GM18909 (cell line): Measurements from ENCODE around the gene CKS1B.

Experiments
- ATAC-seq: cut with Tn5 transposase; IDR thresholded peaks from one replicate; pipeline ENCODE4 v1.9.1; 2021; ENCODE audit warnings: mild to moderate bottlenecking; ENCODE audit not compliant: unreplicated experiment, poor library complexity

CKS1B gene

GRCh38 chr1:154945160-154945961 lies 29.1 kb upstream of the CKS1B start:
- no peak for ATAC-seq

DNA sequence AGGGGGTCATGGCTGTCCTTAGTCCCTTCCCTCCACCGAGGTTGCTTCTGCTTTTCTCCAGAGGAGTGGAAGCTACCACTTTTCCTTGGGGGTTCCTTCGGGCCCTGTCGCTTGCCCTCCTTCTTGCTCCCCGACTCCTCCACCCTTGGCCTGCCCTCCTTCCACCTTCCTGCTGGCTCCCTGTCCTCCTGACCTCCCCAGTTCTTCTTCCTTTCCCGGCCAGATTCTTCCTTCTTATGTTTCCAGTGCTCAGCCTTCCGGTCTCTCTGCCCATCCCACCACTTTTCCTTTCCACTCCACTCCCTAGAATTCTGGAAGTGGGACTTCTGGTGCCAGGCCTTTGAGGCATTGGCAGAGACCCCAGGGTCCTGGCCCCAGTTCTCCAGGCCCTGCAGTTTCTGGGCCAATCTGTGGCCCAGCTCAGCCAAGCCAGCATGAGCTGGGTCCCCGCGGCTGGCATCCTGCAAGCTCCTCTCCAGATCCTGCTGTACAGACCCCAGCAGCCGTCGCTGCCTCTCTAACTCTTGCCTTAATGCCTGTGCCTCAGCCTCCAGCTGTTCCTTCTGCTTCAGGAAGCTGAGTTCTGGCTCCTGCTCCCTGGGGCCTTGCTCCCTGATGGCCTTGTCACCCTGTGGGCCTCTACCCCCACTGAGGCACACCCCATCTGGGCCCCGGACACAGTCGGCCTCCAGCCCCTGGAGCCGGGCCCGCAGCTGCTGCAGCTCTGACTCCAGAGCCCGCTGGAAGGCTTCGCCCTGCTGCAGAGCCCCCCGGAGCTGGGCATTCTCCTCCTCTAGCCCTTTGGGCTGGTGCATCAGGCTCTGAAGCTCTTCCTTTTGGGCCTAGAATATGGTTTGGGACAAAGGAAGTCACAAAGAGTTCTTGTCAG lies 28.3 kb upstream of the CKS1B start:
- no peak for ATAC-seq

GRCh38 chr1:154948079-154948478 lies 26.4 kb upstream of the CKS1B start:
- ATAC-seq: no peak

GRCh38 chr1:154951901-154952657 lies 22.4 kb upstream of the CKS1B start:
- no peak for ATAC-seq

DNA sequence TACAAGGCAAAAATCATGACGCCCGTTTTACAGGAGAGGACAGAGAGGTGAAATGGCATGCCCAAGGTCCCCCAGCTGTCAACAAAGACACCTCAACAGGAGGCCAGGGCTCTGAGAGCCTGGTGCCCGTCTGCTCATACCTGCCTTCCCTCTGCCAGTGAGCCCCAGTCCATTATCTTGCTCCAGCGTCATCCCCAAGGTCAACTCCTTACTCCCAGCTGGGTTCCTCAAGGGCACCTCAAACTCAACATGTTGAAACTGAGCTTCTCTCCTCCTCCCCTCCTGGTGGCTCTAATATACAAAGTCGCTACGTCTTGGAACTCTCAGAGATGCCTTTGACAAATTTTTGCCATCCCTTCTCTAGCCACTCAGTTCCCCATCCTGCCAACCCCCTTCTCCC lies 21.8 kb upstream of the CKS1B start:
- no peak for ATAC-seq

DNA sequence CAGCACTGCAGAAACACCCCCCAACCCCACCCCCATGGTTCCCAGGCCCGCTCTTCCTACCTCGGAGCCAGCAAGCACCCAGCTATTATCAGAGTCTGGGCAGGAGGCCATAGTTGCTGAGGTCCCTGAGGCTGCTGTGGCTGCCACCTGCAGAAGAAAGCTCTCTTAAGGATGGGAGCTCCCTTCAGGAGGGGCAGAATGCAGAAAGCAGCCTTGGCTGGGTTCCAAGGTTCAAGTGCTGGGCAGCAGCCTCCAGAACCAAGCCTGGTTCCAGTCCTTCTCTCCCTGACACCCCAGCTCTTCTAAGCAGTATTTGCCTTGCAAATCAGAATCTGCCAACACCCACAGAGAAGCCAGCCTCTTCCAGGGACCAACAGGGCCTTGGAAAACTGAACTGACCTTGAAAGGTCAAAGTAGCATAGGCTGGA lies 20.9 kb upstream of the CKS1B start:
- no peak for ATAC-seq

GRCh38 chr1:154954541-154954940 lies 19.9 kb upstream of the CKS1B start:
- ATAC-seq: no peak

DNA sequence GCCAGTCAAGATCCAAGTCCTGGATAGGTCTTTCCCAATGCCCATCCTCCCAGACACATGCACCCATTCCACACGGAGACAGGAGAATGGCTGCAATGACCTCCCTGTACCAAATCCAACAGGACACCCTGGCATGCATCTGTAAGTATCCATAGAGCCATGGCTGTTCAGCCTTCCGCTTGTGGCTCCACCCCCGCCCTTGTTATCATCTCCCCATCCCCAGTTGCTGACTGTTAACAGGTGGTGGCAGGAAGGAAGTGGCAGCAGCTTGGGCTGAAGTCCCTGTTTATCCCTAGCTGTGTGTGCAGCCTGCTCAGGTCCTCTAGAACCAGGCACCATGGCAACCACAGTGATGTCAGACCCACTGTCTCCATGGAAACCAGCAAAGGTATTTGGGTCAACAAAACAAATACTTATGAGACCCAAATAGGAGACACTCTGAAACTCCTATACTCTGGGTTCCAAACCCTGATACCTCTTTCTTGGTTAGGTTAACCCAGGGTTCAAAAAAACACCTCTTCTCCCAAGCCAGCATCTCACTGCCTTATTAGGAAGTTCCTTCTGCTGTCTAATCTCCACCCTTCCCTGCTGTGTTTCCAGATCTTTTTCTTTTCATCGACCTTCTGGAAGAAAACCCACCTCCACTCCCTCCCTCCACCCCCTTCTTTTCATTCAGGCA lies 19.3 kb upstream of the CKS1B start:
- peak; percentile 59 for ATAC-seq

DNA sequence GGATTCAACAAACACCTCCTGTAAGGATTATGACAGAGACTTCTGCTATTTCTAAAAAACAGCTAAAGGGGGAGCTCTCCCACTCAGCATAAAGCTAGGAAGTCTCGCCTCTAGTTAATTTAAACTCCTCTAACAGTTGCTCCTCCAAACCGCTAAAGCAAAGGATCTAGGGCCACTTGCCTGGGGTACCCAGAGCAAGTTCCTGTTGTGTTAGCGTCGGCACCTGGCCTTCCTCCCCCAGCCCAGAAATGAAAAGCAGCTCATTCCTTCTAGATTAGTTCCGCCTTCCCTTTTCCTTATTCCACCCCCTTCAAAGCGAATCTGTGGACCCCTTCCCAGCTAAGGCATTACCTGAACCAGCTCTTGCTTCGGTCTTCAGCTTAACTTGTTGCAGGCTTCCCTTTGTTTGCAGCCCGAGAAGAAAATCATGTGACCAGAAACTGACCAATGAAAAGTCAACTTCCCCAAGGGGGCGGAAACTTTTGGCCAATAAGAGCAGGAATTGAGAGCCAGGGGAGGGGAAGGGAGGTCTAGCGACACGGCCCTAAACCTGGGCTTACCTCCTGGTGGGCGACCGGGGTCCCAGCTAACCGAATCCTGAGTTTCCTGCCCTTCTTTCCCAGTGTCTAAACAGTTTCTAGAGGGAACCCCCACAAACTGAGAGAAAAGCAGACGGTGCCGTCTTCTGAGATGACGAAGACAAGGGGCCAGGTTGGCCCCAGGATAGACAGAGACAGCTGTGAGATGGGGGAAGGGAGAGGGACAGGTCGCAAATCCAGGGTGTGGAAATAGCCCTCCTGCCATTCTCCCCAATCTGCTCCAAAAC lies 18.6 kb upstream of the CKS1B start, which contains the start of gene PBXIP1:
Gene PBXIP1, minus strand, starts transcription at position 382 of the 826 bp plus-strand sequence. CDS start 2,378 bp downstream, outside the sequence.
- ATAC-seq: peak; percentile 69

DNA sequence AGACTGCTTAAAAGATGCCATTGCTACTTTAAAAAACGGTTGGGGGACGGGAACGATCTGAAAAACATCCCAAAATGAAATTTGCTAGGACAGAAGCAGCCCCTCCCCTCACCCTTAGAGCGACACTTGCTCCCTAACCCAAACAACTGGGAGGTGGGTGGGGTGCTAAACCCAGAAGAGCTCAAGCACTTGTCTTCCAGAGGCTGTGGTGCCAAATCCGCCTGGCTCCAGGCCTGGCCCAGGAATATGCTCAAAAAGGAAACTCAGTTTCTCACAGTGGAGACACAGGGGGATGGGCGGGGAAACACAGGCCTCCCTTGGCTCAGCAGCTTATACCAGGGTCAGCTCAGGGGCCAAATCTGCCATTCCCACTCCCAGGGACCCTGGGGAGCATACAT lies 17.9 kb upstream of the CKS1B start:
- ATAC-seq: no peak

- no peak for ATAC-seq
Measured at GRCh38 chr1:154957091-154957657, 17.3 kb upstream of the CKS1B start.

DNA sequence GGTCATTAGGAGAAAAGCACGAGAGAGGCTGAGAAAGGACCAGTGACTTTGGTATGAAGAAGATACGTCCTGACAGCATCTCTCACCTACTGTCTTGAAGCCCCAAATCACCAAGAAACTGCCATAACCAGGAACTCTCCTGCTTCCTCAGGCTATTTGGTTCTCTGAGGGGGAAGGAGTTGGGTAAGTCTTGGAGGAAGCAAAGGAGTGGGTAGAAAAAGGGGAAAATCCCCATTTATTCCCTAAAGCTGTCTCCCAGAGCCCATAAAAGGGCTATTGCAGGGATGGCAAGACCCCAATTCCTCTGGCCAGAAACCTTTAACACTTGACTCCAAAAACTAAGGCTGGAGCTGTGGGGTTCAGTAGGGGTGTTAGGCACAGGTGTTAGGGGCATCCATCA lies 16.4 kb upstream of the CKS1B start:
- no peak for ATAC-seq

GRCh38 chr1:154958681-154959425 lies 15.6 kb upstream of the CKS1B start:
- ATAC-seq: no peak

DNA sequence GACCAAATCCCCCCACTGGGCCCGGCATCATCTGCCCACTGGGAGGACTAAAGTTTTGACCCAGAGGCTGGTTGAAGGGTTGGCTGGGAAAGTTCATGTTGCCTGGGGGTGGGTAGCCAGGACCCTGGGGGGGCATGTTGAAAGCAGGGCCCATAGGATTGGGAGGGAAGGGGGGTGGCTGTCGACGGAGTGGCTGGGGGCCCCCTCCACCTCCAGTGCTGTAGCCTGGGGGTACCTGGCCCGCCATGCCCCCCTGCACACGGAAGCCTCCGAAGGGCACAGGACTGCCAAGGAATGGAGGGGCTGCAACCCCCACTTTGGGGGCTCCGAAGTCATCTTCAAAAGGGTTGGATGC lies 15.1 kb upstream of the CKS1B start:
- ATAC-seq: no peak

- no peak for ATAC-seq
Measured at GRCh38 chr1:154960446-154961136, 13.9 kb upstream of the CKS1B start.

- ATAC-seq: peak; percentile 76
Measured at GRCh38 chr1:154961207-154962155, 13.0 kb upstream of the CKS1B start, which contains the start of gene PYGO2. Gene PYGO2, minus strand, starts transcription at chr1:154961782. Its CDS starts 206 bp downstream, at chr1:154961576.
